Lung (tissue), 12 donors: ENCODE results near the gene LYRM2. TPM values are rescaled to one million over a fixed set of nuclear protein-coding genes. Genes with fewer than 3 reads are reported as not detected.

Experiments
- ATAC-seq: fragments of 200-7000 bp; cut with Tn5 transposase; one replicate; pipeline ENCODE4 v1.9.1; 2020; ENCODE audit warnings: moderate number of reproducible peaks; ENCODE audit not compliant: insufficient read depth, low FRiP score
- DNase-seq, 3 donors: peaks; one replicate each; pipeline ENCODE4 v3.0.0-alpha.2; 2013 to 2017
- H3K27ac ChIP-seq, 2 donors: one replicate each; pipeline ENCODE4 v1.5.1; 2013; ENCODE audit warnings: mild to moderate bottlenecking in 2 of 2, moderate library complexity in 2 of 2, control low read depth in 1 of 2, inconsistent platforms in 1 of 2, low read depth in 1 of 2, low read length in 1 of 2
- H3K27me3 ChIP-seq, 3 donors: one replicate each; pipeline ENCODE4 v1.5.1; 2013; ENCODE audit warnings: low read length in 2 of 3; ENCODE audit not compliant: control insufficient read depth in 3 of 3, insufficient read depth in 3 of 3
- H3K36me3 ChIP-seq, 4 donors: one replicate each; pipeline ENCODE4 v1.5.1; 2013; ENCODE audit warnings: low read length in 4 of 4, mild to moderate bottlenecking in 1 of 4, moderate library complexity in 1 of 4; ENCODE audit not compliant: control insufficient read depth in 4 of 4, insufficient read depth in 4 of 4
- H3K4me1 ChIP-seq, 5 donors: one replicate each; pipeline ENCODE4 v1.5.1; 2013; ENCODE audit warnings: low read length in 5 of 5, mild to moderate bottlenecking in 2 of 5, moderate library complexity in 1 of 5; ENCODE audit not compliant: control insufficient read depth in 5 of 5, insufficient read depth in 5 of 5
- H3K4me3 ChIP-seq: one replicate; pipeline ENCODE4 v1.5.1; 2013; ENCODE audit warnings: mild to moderate bottlenecking, control low read depth, moderate library complexity
- H3K9ac ChIP-seq, 2 donors: one replicate each; pipeline ENCODE4 v1.5.1; 2013; ENCODE audit warnings: low read length in 2 of 2, control low read depth in 1 of 2; ENCODE audit not compliant: insufficient read depth in 1 of 2
- H3K9me3 ChIP-seq, 4 donors: one replicate each; pipeline ENCODE4 v1.5.1; 2013; ENCODE audit warnings: low read length in 3 of 4, mild to moderate bottlenecking in 1 of 4, moderate library complexity in 1 of 4; ENCODE audit not compliant: control insufficient read depth in 4 of 4, insufficient read depth in 3 of 4
- whole genome bisulfite sequencing, 2 donors: extraction: QIAGEN DNeasy Blood & Tissue Kit; methylation state at CpG; one replicate each; pipeline ENCODE4 v1.1.7; 2013; 5-methylcytosine and 5-hydroxymethylcytosine counted together
- polyA plus RNA-seq, 2 donors: library from polyadenylated mRNA; stranded (reverse); fragments of 200-250 nt; gene quantifications; one replicate each; pipeline ENCODE4 v1.2.1, GENCODE V29; 2013
- total RNA-seq, 2 donors: library from RNA; depleted of rRNA in 1 of 2; stranded (reverse); fragments of >200 nt in 1 of 2; gene quantifications; one replicate each; pipeline ENCODE4 v1.2.1, GENCODE V29; 2014 to 2021
- TF ChIP-seq, protein P1 (sequence below): IDR thresholded peaks from 2 replicates; pipeline ENCODE4 v1.5.1; 2012; ENCODE audit warnings: mild to moderate bottlenecking; ENCODE audit errors: control extremely low read depth, extremely low read depth
- donor health status: control.
- donor health status: control.
- donor health status: Bipolar disorder and iron deficiency.
- donor health status: healthy.
- donor health status: DM: yes; HTN: yes; CAD: no.

The LYRM2 gene
- total and polyA plus RNA-seq, 4 donors: 25.6 to 38.1 (median 27.1) TPM

- no peak for ATAC-seq
- WGBS, 2 donors: 97% methylated on average over 1 of the region's 1 CpG
- TF ChIP-seq, protein P1, sequence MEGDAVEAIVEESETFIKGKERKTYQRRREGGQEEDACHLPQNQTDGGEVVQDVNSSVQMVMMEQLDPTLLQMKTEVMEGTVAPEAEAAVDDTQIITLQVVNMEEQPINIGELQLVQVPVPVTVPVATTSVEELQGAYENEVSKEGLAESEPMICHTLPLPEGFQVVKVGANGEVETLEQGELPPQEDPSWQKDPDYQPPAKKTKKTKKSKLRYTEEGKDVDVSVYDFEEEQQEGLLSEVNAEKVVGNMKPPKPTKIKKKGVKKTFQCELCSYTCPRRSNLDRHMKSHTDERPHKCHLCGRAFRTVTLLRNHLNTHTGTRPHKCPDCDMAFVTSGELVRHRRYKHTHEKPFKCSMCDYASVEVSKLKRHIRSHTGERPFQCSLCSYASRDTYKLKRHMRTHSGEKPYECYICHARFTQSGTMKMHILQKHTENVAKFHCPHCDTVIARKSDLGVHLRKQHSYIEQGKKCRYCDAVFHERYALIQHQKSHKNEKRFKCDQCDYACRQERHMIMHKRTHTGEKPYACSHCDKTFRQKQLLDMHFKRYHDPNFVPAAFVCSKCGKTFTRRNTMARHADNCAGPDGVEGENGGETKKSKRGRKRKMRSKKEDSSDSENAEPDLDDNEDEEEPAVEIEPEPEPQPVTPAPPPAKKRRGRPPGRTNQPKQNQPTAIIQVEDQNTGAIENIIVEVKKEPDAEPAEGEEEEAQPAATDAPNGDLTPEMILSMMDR: no peak
- H3K36me3 ChIP-seq: peaks cover 51 to 65% (median 60%) of the 10 kb centered on the region in 4 donors
- no peak overlapping the region for H3K4me3 ChIP-seq
- no peaks in the 10 kb centered on the region for H3K9me3 ChIP-seq
- H3K4me1 ChIP-seq: no peaks in the 10 kb centered on the region
- H3K9ac ChIP-seq: no peak overlapping the region
- H3K27ac ChIP-seq: no peak overlapping the region
- DNase-seq: no peak
- H3K27me3 ChIP-seq: no peaks in the 10 kb centered on the region
These were observed 44.4 kb upstream of the LYRM2 start for GRCh38 chr6:89682991-89683390.

DNA sequence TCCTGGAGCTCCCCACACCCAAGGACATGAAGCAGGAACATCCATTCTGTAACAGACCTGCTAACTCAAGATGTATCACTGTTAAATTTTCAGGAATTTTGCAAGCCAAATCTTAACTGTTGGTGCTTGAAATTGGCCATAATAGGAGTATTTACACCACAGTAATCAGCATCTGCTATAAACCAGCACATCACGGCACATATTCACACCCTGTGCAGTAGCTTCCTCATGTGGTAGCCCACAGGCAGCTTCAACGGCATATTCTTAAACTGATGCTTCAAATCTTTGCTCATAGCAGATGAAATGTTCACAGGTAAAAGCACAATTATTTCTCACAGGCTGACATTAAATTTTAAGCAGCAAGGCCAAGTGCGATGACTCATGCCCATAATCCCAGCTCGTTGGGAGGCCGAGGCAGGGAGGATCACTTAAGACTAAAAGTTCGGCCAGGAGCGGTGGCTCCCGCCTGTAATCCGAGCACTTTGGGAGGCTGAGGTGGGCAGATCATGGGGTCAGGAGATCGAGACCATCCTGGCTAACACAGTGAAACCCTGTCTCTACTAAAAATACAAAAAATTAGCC is 43.5 kb upstream of the LYRM2 start:
- Histone ChIP-seq H3K9ac (no peak overlapping the region), H3K27me3 (no peaks in the 10 kb centered on the region), H3K36me3 (peaks cover 54 to 63% (median 59%) of the 10 kb centered on the region in 4 donors), H3K4me1 (no peaks in the 10 kb centered on the region), H3K9me3 (no peaks in the 10 kb centered on the region), H3K4me3 (no peak overlapping the region), H3K27ac (no peak overlapping the region)
- WGBS, 2 donors: 94 to 97% methylated on average over 10 of the region's 10 CpGs
- no peak for ATAC-seq
- TF ChIP-seq, protein P1: no peak
- no peak for DNase-seq

DNA sequence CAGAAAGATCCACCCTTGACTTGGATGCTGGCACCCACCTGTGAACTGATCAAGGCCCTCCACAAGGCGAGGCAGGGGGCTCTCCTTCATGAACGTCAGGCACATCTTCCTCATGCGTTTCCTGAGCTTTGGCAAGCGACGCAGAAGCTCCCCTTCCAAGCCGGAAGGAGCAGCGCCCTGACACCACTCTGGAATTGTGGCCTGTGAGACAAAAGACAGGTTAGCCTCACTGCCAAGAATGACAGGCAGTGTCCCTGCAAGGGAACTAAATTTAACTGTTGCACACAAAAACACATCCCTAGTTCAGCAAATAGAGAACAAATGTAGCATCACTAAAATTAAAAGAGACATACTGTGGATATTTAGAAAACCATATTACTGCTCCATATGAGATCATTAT is 42.0 kb upstream of the LYRM2 start:
- 82 to 85% methylated on average over 7 of the region's 7 CpGs for WGBS, 2 donors
- no peak overlapping the region for H3K27ac ChIP-seq
- H3K4me3 ChIP-seq: no peak overlapping the region
- H3K36me3 ChIP-seq: peaks cover 43 to 55% (median 50%) of the 10 kb centered on the region in 4 donors
- no peak overlapping the region for H3K9ac ChIP-seq
- DNase-seq (no peak), ATAC-seq (no peak)
- H3K9me3 ChIP-seq: no peaks in the 10 kb centered on the region
- H3K27me3 ChIP-seq: no peaks in the 10 kb centered on the region
- TF ChIP-seq, protein P1: no peak
- peaks cover 0 to 9% (median 0%) of the 10 kb centered on the region in 5 donors for H3K4me1 ChIP-seq

- Histone ChIP-seq H3K27ac (no peak overlapping the region), H3K4me3 (no peak overlapping the region), H3K36me3 (peaks cover 43 to 55% (median 50%) of the 10 kb centered on the region in 4 donors), H3K4me1 (peaks cover 0 to 9% (median 0%) of the 10 kb centered on the region in 5 donors), H3K9me3 (no peaks in the 10 kb centered on the region), H3K27me3 (no peaks in the 10 kb centered on the region), H3K9ac (no peak overlapping the region)
- DNase-seq (peak in 1 of 3 donors; percentile 20), ATAC-seq (no peak)
- TF ChIP-seq, protein P1: no peak
- 78 to 82% methylated on average over 2 of the region's 2 CpGs for WGBS, 2 donors
These were observed 41.6 kb upstream of the LYRM2 start for GRCh38 chr6:89680150-89680549.
